Thymus (tissue), 11 donors: ENCODE results near the gene QKI. TPM values are rescaled to one million over a fixed set of nuclear protein-coding genes. Genes with fewer than 3 reads are reported as not detected.
"Not testable (repeated sequence)": the region's sequence is repeated elsewhere in the genome, so short reads cannot be mapped to it uniquely, and the experiment has no call there.

Experiments used
- DNase-seq, 9 donors: peaks; one replicate each; pipeline ENCODE4 v3.0.0-alpha.2; 2013; ENCODE audit warnings: low spot score in 9 of 9, low read depth in 6 of 9, missing footprints in 1 of 9
- H3K27ac ChIP-seq, 2 donors: one replicate each; pipeline ENCODE4 v1.5.1; 2013; ENCODE audit warnings: control low read depth in 1 of 2, low read depth in 1 of 2, low read length in 1 of 2, mild to moderate bottlenecking in 1 of 2, moderate library complexity in 1 of 2
- H3K27me3 ChIP-seq, 2 donors: one replicate each; pipeline ENCODE4 v1.5.1; 2013; ENCODE audit warnings: low read length in 1 of 2; ENCODE audit not compliant: control insufficient read depth in 2 of 2, insufficient read depth in 1 of 2
- H3K36me3 ChIP-seq, 2 donors: one replicate each; pipeline ENCODE4 v1.5.1; 2013; ENCODE audit warnings: low read length in 1 of 2, mild to moderate bottlenecking in 1 of 2, moderate library complexity in 1 of 2; ENCODE audit not compliant: control insufficient read depth in 2 of 2, insufficient read depth in 2 of 2
- H3K4me1 ChIP-seq, 2 donors: one replicate each; pipeline ENCODE4 v1.5.1; 2013; ENCODE audit warnings: low read length in 2 of 2; ENCODE audit not compliant: control insufficient read depth in 2 of 2, insufficient read depth in 2 of 2
- H3K4me3 ChIP-seq, 2 donors: one replicate each; pipeline ENCODE4 v1.5.1; 2013; ENCODE audit warnings: low read length in 2 of 2, control low read depth in 1 of 2, mild to moderate bottlenecking in 1 of 2
- H3K9me3 ChIP-seq, 2 donors: one replicate each; pipeline ENCODE4 v1.5.1; 2013; ENCODE audit warnings: low read length in 1 of 2, mild to moderate bottlenecking in 1 of 2; ENCODE audit not compliant: control insufficient read depth in 2 of 2, insufficient read depth in 1 of 2
- WGBS: extraction: QIAGEN DNeasy Blood & Tissue Kit; methylation state at CpG from one replicate; pipeline ENCODE4 v1.1.7; 2013; 5-methylcytosine and 5-hydroxymethylcytosine counted together
- polyA plus RNA-seq: library from polyadenylated mRNA; stranded (reverse); fragments of 200-250 nt; gene quantifications from one replicate; pipeline ENCODE4 v1.2.3, GENCODE V29; 2013
- total RNA-seq: library from RNA; stranded (reverse); fragments of 120-200 nt; gene quantifications from one replicate; pipeline ENCODE4 v1.2.4, GENCODE V29; 2013
- donor health status: healthy.

Gene QKI
- total and polyA plus RNA-seq, 2 donors = 23.5 to 80.1 TPM

GRCh38 chr6:163580311-163581030, 166.0 kb downstream of the QKI start:
- H3K9me3 ChIP-seq = no peaks in the 10 kb centered on the region
- DNase-seq = no peak
- no peak overlapping the region for H3K27ac ChIP-seq
- H3K4me3 ChIP-seq = no peak overlapping the region
- H3K27me3 ChIP-seq = no peaks in the 10 kb centered on the region
- no peaks in the 10 kb centered on the region for H3K4me1 ChIP-seq
- H3K36me3 ChIP-seq = no peaks in the 10 kb centered on the region
- WGBS = 89% methylated on average over 8 of the region's 8 CpGs

- 92% methylated on average over 7 of the region's 7 CpGs for WGBS
- Histone ChIP-seq H3K4me3 (no peak overlapping the region), H3K4me1 (no peaks in the 10 kb centered on the region), H3K36me3 (no peaks in the 10 kb centered on the region), H3K27ac (no peak overlapping the region), H3K27me3 (no peaks in the 10 kb centered on the region), H3K9me3 (no peaks in the 10 kb centered on the region)
- no peak for DNase-seq
Measured at GRCh38 chr6:163583558-163583957, 169.0 kb downstream of the QKI start.

- DNase-seq = no peak
- no peak overlapping the region for H3K27ac ChIP-seq
Measured at GRCh38 chr6:163585932-163586437, 171.5 kb downstream of the QKI start.

GRCh38 chr6:163586888-163587287, 172.4 kb downstream of the QKI start:
- no peaks in the 10 kb centered on the region for H3K27me3 ChIP-seq
- H3K27ac ChIP-seq = no peak overlapping the region
- no peak overlapping the region for H3K4me3 ChIP-seq
- no peaks in the 10 kb centered on the region for H3K4me1 ChIP-seq
- no peaks in the 10 kb centered on the region for H3K36me3 ChIP-seq
- H3K9me3 ChIP-seq = peaks cover 2 to 22% of the 10 kb centered on the region in 2 donors
- no peak for DNase-seq
- 86% methylated on average over 6 of the region's 6 CpGs for WGBS

More at GRCh38 chr6:163585932-163586437, 171.5 kb downstream of the QKI start:
- H3K27me3 ChIP-seq = no peaks in the 10 kb centered on the region
- WGBS = 81% methylated on average over 8 of the region's 8 CpGs
- no peaks in the 10 kb centered on the region for H3K4me1 ChIP-seq
- H3K4me3 ChIP-seq = no peak overlapping the region
- no peaks in the 10 kb centered on the region for H3K36me3 ChIP-seq
- peaks cover under 1 to 13% of the 10 kb centered on the region in 2 donors for H3K9me3 ChIP-seq

GRCh38 chr6:163588220-163588919, 173.9 kb downstream of the QKI start:
- H3K4me1 ChIP-seq = no peaks in the 10 kb centered on the region
- no peak overlapping the region for H3K4me3 ChIP-seq
- no peak overlapping the region for H3K27ac ChIP-seq
- H3K27me3 ChIP-seq = no peaks in the 10 kb centered on the region
- WGBS = 95% methylated on average over 22 of the region's 22 CpGs
- peaks cover 2 to 26% of the 10 kb centered on the region in 2 donors for H3K9me3 ChIP-seq
- no peak for DNase-seq
- no peaks in the 10 kb centered on the region for H3K36me3 ChIP-seq

GRCh38 chr6:163589387-163589786, 174.9 kb downstream of the QKI start:
- H3K4me1 ChIP-seq = no peaks in the 10 kb centered on the region
- no peak overlapping the region for H3K27ac ChIP-seq
- no peaks in the 10 kb centered on the region for H3K27me3 ChIP-seq
- no peak for DNase-seq
- H3K9me3 ChIP-seq = peaks cover 2 to 26% of the 10 kb centered on the region in 2 donors
- H3K4me3 ChIP-seq = no peak overlapping the region
- WGBS = 59% methylated on average over 5 of the region's 5 CpGs
- H3K36me3 ChIP-seq = no peaks in the 10 kb centered on the region

GRCh38 chr6:163590132-163590531, 175.6 kb downstream of the QKI start:
- H3K36me3 ChIP-seq, H3K27ac ChIP-seq, DNase-seq, H3K4me1 ChIP-seq, H3K4me3 ChIP-seq, H3K27me3 ChIP-seq: not testable (repeated sequence)
- 91% methylated on average over 9 of the region's 9 CpGs for WGBS
- peaks cover 2 to 26% of the 10 kb centered on the region in 2 donors for H3K9me3 ChIP-seq

GRCh38 chr6:163592872-163593271, 178.4 kb downstream of the QKI start:
- H3K4me3 ChIP-seq = no peak overlapping the region
- 97% methylated on average over 3 of the region's 3 CpGs for WGBS
- no peaks in the 10 kb centered on the region for H3K27me3 ChIP-seq
- no peak overlapping the region for H3K27ac ChIP-seq
- H3K36me3 ChIP-seq = no peaks in the 10 kb centered on the region
- H3K9me3 ChIP-seq = peaks cover 2 to 26% of the 10 kb centered on the region in 2 donors
- H3K4me1 ChIP-seq = no peaks in the 10 kb centered on the region
- no peak for DNase-seq

- WGBS = 97% methylated on average over 2 of the region's 2 CpGs
- Histone ChIP-seq H3K36me3 (no peaks in the 10 kb centered on the region), H3K27ac (no peak overlapping the region), H3K4me3 (no peak overlapping the region), H3K4me1 (no peaks in the 10 kb centered on the region), H3K27me3 (no peaks in the 10 kb centered on the region), H3K9me3 (peaks cover 0 to 11% of the 10 kb centered on the region in 2 donors)
- no peak for DNase-seq
Measured at GRCh38 chr6:163596174-163596573, 181.7 kb downstream of the QKI start.
